Subcutaneous abdominal adipose tissue (tissue), 5 donors: ENCODE results near the gene CLDN10.

Source experiments
- H3K27ac ChIP-seq: one replicate; pipeline ENCODE4 v1.7.0; 2013; ENCODE audit warnings: low read depth, mild to moderate bottlenecking, inconsistent platforms, low read length, moderate library complexity
- H3K27me3 ChIP-seq, 5 donors: one replicate each; pipeline ENCODE4 v1.7.0; 2013; ENCODE audit warnings: low read length in 5 of 5, inconsistent platforms in 1 of 5; ENCODE audit not compliant: control insufficient read depth in 5 of 5, insufficient read depth in 4 of 5
- H3K36me3 ChIP-seq, 5 donors: one replicate each; pipeline ENCODE4 v1.7.0; 2013; ENCODE audit warnings: low read length in 5 of 5; ENCODE audit not compliant: control insufficient read depth in 5 of 5, insufficient read depth in 5 of 5
- H3K4me1 ChIP-seq, 5 donors: one replicate each; pipeline ENCODE4 v1.7.0; 2013; ENCODE audit warnings: low read length in 5 of 5, mild to moderate bottlenecking in 3 of 5, moderate library complexity in 1 of 5; ENCODE audit not compliant: control insufficient read depth in 5 of 5, insufficient read depth in 5 of 5
- H3K4me3 ChIP-seq, 5 donors: one replicate each; pipeline ENCODE4 v1.7.0; 2013; ENCODE audit warnings: low read length in 5 of 5, low read depth in 1 of 5
- H3K9ac ChIP-seq, 5 donors: one replicate each; pipeline ENCODE4 v1.7.0; 2013; ENCODE audit warnings: low read length in 5 of 5, mild to moderate bottlenecking in 4 of 5, moderate library complexity in 3 of 5
- H3K9me3 ChIP-seq, 5 donors: one replicate each; pipeline ENCODE4 v1.7.0; 2013; ENCODE audit warnings: low read length in 5 of 5; ENCODE audit not compliant: control insufficient read depth in 5 of 5
- donor health status: healthy.
- donor health status: healthy.
- donor health status: healthy.
- donor health status: healthy.
- donor health status: healthy.

Gene CLDN10

DNA sequence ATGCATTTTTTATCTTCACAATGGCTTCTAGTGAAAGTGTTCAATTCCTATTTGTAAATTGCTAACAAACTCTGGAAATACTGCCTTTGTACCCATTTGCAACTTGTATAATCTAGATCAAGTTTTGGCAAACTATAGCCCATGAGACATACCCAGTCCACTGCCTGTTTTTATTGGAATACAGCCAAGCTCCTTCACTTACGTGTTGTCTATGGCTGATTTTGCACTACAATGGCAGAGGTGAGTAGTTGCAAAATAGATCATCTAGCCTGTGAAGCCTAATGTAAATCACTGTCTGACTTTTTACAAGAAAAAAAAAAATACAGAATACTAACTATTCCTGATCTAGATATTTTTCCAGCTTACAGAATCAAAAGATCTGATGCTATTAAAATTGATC is 54.8 kb downstream of the CLDN10 start:
- Histone ChIP-seq H3K4me1 (no peaks in the 10 kb centered on the region), H3K36me3 (no peaks in the 10 kb centered on the region), H3K9me3 (no peaks in the 10 kb centered on the region), H3K27ac (no peak overlapping the region), H3K27me3 (no peaks in the 10 kb centered on the region), H3K4me3 (no peak overlapping the region), H3K9ac (no peak overlapping the region)

DNA sequence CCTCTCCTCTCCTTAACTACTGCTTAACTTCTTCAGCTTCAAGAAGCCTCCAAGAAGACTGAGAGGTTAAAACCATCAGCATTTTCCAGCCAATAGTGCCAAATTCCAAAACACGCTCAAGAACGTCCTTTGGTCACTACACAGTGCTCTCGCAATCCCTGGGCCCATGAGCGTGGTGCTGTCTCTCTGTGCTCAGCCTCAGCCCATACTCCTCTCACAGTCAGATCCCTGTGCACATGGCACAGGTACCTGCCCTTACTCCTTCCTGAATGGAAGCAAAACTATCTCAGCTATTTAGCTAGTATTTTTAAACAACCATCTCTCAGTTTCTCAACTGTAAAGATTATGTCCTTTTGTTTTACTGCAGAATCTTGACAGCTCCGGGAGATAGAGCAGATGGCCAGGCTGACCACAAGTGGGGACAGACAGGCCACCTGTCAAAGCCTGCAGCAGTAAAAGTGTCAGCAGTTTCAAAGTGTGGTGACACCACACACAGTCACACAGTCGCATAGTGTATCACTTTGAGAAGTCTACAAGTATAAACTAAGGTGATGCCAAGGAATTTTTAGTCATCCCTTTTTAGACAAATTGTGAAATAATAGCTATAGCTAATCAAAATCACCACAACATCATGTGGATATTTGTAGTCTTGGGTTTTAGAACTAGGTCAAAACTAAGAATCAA is 56.3 kb downstream of the CLDN10 start:
- H3K27ac ChIP-seq = no peak overlapping the region
- H3K36me3 ChIP-seq = no peaks in the 10 kb centered on the region
- H3K27me3 ChIP-seq = no peaks in the 10 kb centered on the region
- H3K9me3 ChIP-seq = no peaks in the 10 kb centered on the region
- no peak overlapping the region for H3K9ac ChIP-seq
- H3K4me1 ChIP-seq = no peaks in the 10 kb centered on the region
- H3K4me3 ChIP-seq = no peak overlapping the region

DNA sequence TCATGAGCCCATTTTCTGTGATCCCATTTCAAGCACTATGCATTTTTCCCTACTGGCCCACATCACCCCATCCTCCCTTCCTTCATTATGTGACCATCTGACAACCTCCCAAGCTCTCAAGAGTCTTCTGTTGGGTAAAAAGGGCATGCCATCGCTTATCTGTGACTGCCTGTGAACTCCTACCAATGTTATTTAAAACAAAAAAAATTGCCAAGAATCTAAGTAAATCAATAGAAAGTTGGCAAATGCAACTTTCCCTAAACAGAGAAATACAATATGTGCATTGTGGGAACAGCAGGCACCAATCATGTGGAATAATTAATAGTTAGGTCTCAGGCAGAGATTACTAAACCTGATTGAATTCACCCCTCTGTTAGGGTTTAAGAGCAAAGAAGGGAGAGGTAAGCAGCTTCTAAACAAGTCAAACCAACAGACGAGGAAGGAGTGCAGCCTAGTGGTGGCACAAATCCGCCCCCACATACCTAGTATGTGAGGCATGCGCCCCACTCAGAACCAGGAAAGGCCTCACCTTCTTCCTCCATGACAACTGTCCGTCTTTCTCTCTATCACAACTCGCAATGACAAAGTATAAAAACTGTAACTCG is 62.2 kb downstream of the CLDN10 start:
- Histone ChIP-seq H3K27me3 (no peaks in the 10 kb centered on the region), H3K4me1 (no peaks in the 10 kb centered on the region), H3K27ac (no peak overlapping the region), H3K9me3 (no peaks in the 10 kb centered on the region), H3K4me3 (no peak overlapping the region), H3K9ac (no peak overlapping the region), H3K36me3 (peaks cover 0 to 5% (median 0%) of the 10 kb centered on the region in 5 donors)

DNA sequence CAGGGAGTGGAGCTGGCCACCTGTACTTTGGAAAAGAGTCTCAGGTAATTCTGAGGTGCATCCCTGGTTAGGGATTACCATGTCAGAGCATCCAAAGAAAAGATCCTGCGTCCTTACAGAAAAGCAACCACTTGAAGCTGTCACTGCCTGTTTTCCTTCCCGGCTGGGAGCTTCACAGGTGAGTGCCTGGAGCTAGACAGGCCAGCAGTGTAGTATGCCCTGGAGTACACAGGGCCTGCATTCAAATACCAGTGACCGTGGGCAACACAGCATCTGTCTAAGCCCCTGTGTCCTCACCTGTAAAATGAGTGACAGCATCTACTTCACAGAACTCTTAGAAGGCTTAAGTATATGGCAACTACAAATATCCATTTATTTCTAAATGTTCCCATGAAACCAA is 63.0 kb downstream of the CLDN10 start:
- Histone ChIP-seq H3K9me3 (no peaks in the 10 kb centered on the region), H3K27me3 (no peaks in the 10 kb centered on the region), H3K36me3 (peaks cover 0 to 5% (median 1%) of the 10 kb centered on the region in 5 donors), H3K9ac (no peak overlapping the region), H3K4me1 (no peaks in the 10 kb centered on the region), H3K4me3 (no peak overlapping the region), H3K27ac (no peak overlapping the region)

DNA sequence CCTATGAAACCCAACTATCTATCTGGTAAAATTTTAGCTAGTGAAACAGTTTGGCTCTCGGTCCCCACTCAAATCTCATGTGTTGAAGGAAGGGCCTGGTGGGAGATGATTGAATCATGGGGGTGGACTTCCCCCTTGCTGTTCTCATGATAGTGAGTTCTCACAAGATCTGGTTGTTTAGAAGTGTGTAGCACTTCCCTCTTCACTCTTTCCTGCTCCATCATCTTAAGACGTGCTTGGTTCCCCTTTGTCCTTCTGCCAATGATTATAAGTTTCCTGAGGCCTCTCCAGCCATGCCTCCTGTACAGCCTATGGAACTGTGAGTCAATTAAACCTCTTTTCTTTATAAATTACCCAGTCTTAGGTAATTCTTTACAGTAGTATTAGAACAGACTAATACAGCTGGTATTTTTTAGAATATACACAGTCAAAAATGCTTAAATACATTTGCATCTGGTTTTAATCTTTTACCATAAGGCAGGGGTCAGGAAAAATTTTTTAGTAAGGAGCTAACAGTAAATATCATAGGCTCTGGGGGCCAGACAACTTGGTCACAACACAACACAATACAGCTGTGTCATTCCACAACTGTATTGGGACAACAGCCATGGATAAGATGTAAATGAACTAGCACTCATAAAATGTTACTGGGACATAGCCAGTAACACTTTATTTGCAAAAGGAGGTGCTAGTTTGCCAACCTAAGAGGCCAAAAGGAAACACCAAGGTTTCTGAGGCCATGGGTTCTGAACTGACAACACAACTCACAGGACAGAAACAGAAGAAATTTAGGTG is 67.7 kb downstream of the CLDN10 start:
- Histone ChIP-seq H3K4me1 (no peaks in the 10 kb centered on the region), H3K27ac (no peak overlapping the region), H3K36me3 (peaks cover 0 to 8% (median 4%) of the 10 kb centered on the region in 5 donors), H3K27me3 (no peaks in the 10 kb centered on the region), H3K9ac (no peak overlapping the region), H3K9me3 (no peaks in the 10 kb centered on the region), H3K4me3 (no peak overlapping the region)

DNA sequence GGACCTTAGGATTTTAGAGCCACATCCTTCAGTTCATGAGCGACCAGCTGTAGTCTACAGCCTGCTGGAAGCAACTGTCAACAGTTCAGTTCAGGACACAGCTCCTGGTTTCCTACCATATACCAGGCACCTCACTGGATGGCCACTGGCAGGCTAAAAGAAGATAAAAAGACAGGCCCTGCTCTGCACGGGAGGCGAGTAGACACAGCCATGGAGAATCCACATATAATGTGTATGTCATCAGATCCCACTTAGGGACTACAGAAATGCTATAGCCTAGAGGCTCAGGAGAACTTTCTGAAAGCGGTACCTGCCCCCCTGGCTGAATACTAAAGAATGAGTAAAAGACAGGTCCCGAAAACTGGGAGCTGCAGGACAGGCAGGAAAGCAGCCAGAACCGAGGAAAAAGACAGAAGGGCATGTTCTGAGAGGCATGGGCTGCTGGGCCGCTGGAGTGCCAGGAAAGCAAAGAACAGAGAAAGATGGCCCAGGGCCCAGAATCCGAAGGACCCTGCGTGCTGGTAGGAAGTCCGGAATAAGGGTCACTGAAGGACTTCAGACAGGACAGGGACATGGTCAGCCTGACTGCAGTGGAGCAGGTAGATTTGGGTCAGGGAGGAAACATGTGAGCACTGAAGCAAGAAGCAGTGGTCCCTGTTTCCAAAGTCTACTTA is 68.4 kb downstream of the CLDN10 start:
- H3K36me3 ChIP-seq = peaks cover 0 to 7% (median 3%) of the 10 kb centered on the region in 5 donors
- peak overlapping the region in 1 of 5 donors; percentile 22 for H3K9ac ChIP-seq
- no peaks in the 10 kb centered on the region for H3K9me3 ChIP-seq
- no peak overlapping the region for H3K27ac ChIP-seq
- no peaks in the 10 kb centered on the region for H3K27me3 ChIP-seq
- no peaks in the 10 kb centered on the region for H3K4me1 ChIP-seq
- H3K4me3 ChIP-seq = no peak overlapping the region

DNA sequence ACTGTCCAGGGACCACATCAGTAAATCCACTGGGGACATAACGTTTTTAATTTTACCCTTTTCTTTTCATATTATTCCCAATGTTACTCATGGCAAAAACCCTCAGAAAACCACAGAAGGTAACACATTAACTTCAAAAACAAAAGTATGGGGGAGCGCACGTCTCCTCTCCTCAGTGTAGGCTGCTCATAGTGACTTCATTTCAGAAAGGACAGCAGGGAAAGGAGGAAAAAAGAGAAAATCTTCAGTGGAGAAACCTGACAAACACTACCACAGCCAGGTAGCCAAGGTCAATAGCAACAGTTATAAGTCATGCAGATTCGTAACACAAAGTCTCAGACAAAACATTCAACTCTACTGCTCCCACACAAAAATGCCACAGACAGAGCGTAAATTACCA is 70.6 kb downstream of the CLDN10 start:
- Histone ChIP-seq H3K4me3 (no peak overlapping the region), H3K27me3 (no peaks in the 10 kb centered on the region), H3K27ac (no peak overlapping the region), H3K9ac (no peak overlapping the region), H3K4me1 (no peaks in the 10 kb centered on the region), H3K36me3 (peaks cover 0 to 7% (median 0%) of the 10 kb centered on the region in 5 donors), H3K9me3 (peaks cover 0 to 3% (median 0%) of the 10 kb centered on the region in 5 donors)

DNA sequence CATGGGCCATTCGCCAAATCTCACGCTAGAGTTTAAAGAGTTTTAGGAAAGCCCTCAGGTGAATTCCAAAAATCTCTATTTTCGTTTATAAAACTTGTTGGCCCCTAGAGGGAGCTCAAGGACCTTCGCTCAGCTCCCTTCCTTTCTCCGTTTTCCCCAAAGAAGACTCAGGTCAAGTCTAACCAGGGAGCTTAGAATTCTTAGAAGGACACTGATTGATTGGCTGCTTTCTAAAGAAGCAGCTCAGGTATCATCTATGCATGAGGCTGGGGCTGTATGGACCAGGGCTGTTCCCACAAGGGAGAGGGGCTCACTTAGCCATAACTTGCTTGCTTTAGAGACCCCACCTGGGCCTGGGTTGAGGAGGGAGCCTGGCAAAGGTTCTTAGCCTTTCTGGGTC is 71.5 kb downstream of the CLDN10 start:
- peaks cover 0 to 7% (median 0%) of the 10 kb centered on the region in 5 donors for H3K36me3 ChIP-seq

DNA sequence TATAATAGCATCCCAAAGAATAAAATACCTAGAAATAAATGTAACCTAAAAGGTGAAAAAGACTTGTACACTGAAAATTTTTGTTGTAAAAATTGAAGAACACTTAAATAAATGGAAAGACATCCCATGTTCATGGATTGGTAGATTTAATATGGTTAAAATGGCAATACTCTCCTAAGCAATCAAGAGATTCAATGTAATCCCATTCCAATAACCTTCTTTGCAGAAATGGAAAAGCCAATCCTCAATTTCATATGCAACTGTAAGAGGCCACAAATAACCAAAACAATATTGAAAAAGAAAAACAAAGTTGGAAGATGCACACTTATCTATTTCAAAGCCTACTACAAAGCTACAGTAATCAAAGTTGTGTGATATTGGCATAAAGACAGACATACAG is 74.2 kb downstream of the CLDN10 start:
- Histone ChIP-seq H3K9me3 (peaks cover 0 to 3% (median 0%) of the 10 kb centered on the region in 5 donors), H3K36me3 (peaks cover 0 to 9% (median 2%) of the 10 kb centered on the region in 5 donors), H3K4me1 (no peaks in the 10 kb centered on the region), H3K27me3 (no peaks in the 10 kb centered on the region), H3K4me3 (no peak overlapping the region), H3K27ac (no peak overlapping the region), H3K9ac (no peak overlapping the region)

More for the DNA sequence above, 71.5 kb downstream of the CLDN10 start:
- Histone ChIP-seq H3K9ac (no peak overlapping the region), H3K27ac (no peak overlapping the region), H3K4me1 (no peaks in the 10 kb centered on the region), H3K9me3 (peaks cover 0 to 3% (median 0%) of the 10 kb centered on the region in 5 donors), H3K4me3 (no peak overlapping the region), H3K27me3 (no peaks in the 10 kb centered on the region)
